ENCODE measurements around the gene LINC01488.

Gene LINC01488

DNA sequence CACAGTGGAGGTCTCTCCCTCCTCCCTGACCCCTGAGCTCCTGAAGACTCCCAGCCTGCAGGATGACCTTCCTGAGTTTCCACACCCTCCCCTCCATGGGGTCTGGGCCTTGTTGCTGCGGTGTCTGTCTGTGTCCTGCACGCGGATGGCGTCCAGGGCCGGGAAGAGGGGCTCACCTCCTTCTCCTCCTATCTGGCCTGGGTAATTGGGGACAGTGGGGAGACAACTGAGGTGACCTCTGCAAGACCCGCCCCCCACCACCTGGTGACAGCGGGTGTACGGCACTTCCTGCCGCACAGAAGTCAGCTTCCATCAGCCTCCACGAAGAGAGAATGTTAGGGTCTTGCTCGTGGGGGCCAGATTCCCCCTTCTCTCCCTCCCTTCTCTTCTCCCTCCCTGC lies 31.7 kb downstream of the LINC01488 start:
- no peak for DNase-seq

DNA sequence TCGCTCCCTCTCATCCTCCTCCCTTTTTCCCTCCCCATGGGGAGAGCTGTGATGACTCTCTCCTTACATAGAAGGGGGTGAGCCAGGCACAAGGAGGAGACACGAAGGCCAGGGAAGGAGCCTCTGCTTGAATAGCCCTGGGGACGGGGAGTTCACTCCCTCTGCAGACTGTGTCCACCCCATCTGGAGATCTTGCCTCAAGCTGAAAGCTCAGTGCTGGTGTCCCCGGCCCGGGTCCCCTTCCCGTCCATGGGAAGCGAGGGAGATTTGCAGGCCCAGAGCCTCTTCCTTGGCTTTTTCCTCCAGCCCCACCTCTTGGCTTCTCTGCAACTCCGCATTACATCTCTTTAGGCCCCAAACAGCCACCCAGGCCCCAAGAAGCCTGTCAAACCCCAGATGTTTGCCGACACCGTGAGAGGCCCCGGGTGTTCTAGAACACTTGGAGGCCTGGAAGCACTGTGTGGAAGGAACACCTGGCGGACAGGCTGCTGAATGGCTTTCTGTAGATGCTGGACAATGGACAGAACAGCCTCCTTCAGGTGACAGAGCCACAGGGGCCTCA lies 32.3 kb downstream of the LINC01488 start:
- no peak for DNase-seq

DNA sequence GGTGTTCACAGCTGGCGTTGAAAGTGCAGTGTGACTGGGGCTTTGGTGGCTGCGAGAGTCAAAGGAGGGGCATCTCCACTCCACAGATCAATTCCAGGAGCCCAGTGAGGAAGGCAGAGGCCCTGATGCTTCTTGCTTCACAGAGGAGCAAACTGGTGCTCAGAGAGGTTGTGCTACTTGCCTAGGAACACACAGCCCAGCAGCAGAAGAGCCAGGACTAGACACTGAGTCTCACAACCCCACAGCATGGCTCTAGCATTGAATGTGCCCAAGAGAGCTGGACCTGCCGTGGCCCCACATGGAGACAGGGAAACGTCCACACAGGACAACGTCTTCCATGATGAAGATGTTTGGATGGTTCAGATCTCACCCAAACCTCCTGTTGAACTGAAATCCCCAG lies 33.3 kb downstream of the LINC01488 start:
- DNase-seq, result no peak

DNA sequence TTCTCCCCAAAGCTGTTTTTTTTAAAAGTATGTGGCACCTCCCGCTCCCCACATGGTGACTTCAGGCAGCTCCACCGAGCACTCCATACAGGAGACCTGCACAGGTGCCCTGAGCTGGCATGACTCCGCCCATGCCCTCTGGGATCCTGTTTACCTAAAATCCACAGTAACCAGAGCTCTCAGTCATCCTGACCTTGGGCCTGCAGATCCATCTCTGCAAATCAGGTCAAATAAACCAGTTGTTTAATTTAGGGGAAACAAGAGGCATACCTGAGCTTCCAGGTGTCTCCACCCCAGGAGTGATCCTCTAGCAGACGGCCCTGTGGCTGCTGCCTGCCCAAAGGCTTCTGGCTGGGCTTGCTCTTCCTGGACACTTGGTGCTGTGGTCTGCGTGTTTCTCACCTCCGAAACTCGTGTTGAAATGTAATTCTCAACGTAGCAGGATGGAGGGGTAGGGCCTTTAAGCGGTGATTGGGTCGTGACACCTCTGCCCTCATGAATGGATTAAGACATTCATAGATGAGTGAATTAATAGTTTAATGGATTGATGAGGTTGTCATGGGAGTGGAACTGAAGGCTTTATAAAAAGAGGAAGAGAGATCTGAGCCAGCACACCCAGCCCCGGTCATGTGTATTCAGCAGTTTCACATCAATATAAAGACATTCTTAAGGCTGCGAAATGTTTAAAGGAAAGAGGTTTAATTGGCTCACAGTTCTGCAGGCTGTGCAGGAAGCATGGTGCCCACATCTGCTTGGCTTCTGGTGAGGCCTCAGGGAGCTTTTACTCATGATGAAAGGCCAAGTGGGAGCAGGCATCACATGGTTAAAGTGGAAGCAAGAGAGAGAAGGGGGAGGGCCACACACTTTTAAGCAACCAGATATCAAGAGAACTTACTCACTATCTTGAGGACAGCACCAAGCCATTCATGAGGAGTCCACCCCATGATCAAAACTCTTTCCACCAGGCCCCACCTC lies 34.1 kb downstream of the LINC01488 start:
- no peak for DNase-seq

DNA sequence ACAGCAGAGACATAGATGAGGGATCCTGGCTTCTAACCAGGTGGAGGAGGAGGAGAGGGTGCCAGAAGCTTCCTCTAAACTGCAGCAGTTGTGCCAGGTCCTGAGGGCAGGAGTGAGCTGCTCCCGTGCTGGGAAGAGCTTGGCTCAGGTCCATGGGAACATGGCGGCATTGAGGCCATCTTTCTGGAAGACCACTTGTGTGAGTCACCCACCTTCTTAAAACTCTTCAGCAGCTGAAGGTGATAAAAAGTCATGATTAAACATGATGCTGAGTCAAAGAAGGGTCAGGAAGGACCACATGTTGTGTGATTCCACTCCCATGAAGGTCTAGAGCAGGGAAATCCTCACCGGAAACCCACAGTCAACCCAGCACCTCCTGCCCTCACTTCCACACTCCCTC lies 35.1 kb downstream of the LINC01488 start:
- DNase-seq, result no peak

DNA sequence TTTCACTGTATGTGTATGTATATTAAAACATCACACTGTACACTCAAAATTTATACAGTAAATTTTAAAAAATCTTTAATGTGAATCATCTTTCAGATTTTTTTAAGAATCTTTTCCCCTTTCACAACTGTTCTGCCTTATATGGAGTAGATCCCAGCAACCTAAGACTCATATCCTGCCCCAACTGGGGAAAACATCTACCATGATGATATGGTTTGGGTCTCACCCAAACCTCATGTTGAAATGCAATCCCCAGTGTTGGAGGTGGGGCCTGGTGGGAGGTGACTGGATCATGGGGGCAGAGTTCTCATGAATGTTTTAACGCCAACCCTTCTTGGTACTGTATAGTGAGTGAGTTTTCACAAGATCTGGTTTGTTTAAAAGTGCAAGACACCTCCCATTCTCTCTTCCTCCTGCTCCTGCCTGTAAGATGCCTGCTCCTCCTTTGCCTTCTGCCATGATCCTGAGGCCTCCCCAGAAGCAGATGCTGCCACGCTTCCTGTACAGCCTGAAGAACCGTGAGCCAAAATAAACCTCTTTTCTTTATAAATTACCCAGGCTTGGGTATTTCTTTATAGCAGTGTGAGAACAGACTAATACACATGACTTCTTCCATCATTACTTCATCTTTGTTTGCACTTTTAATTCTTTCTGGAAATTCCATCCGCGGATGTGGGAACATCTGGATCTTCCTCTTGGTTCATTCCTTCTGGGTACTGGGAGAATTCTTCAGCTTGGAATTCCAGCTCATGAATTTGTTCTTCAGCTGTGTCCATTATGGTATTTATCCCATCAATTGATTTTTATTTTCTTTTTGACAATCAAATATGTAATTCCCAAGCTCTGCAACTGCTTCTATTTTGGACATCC lies 36.9 kb downstream of the LINC01488 start:
- DNase-seq, result no peak

DNA sequence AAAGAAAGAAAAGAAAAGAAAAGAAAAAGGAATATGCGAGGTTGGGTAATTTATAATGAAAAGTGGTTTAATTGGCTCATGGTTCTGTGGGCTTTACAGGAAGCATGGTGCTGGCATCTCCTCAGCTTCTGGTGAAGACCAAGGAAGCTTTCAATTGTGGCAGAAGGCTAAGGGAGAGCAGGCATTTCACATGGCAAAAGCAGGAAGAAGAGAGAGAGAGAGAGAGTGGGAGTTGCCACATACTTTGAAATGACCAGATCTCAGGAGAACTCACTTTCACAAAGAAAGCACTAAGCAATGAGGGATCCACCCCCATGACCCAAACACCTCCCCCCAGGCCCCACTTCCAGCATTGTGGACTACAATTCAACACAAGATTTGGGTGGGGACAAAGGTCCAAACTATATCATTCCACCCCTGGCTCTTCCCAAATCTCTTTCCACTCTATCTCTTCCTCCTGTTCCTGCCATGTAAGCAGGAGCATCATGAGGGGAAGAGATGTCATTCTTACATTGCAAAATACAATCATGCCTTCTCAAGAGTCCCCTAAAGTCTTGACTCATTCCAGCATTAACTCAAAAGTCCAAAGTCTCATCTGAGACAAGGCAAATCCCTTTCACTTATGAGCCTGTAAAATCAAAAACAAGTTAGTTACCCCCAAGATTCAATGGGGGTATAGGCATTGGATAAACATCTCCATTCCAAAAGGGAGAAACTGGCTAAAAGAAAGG lies 38.9 kb downstream of the LINC01488 start:
- DNase-seq, result no peak

DNA sequence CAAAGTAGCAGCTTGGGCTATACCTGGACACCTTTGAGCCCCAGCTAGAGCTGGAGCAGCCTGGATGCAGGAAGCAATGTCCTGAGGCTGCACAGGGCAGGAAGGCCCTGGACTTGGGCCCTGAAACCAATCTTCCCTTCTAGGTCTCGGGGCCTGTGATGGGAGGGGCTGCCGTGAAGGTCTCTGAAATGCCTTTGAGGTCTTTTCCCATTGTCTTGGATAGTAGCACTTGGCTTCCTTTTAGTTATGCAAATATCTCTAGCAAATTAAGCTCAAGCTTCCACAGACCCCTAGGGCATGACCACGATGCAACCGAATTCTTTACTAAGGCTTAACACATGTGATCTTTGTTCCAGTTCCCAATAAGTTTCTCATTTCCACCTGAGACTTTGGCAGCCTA lies 40.0 kb downstream of the LINC01488 start:
- no peak for DNase-seq

DNA sequence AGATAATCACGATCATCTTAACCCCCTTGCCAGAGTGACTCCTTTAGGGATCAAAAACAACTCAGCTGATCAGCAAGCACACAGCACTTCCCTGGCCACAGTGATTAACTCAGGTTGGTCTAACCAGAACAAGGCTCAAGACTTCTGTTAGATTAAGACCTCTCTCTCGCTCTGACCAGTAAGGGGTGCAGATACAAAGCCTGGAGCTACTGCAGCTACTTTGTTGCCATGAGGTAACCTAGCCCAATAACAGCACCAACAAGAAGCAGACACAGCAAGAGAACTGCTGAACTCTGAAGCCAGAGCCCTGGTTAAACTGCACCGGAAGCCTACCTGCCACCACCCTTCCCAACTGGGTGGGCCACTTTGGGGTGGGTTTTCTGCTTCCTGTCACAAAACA lies 42.0 kb downstream of the LINC01488 start:
- no peak for DNase-seq

DNA sequence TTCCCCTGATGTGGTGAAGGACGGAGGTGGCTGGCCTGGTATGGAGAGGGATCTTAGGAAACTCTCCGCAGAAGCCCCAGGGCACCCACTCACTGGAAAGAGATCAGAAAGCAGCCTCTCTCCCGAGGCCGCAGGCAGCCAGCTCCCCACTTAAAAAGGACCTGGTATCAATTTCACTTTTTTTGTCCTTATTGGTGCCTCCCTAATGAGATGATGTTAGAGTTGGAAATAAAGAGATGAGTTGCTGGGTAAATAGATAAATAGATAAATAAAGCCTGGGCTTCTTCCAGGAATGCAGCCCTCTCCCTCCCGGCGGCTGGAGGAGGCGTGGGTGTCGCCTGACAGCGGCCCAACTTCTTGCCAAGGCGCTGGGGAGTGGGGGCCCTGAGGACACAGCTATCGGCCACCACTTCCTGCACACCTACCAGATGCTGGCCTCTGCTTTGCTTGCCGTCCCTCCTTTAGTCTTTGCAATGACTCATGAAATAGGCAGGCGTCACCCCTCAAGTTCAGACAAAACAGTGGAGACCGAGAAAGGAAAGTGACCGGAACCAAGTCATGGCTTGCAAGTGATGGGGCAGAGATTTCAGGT lies 42.9 kb downstream of the LINC01488 start:
- DNase-seq, result no peak

DNA sequence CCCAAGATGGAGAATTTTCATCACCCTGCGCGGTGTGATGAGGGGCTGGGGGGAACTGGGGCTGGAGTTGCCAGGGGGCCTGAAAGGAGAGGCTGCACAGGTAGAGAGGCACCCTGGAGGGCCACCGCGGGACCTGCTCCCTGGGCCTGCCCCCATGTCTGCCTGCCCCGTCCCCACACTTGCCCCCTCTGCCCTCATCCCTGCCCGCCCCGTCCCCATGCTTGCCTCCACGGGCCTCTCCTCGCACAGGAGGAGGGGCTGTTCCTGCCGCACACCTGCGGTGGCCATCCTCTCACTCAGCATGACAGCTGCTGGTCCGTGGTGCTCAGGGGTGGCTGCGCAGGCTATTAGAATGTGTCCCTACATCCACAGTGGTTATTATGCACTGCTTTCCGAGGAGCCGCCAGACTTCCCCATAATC lies 43.5 kb downstream of the LINC01488 start:
- DNase-seq, result no peak

DNA sequence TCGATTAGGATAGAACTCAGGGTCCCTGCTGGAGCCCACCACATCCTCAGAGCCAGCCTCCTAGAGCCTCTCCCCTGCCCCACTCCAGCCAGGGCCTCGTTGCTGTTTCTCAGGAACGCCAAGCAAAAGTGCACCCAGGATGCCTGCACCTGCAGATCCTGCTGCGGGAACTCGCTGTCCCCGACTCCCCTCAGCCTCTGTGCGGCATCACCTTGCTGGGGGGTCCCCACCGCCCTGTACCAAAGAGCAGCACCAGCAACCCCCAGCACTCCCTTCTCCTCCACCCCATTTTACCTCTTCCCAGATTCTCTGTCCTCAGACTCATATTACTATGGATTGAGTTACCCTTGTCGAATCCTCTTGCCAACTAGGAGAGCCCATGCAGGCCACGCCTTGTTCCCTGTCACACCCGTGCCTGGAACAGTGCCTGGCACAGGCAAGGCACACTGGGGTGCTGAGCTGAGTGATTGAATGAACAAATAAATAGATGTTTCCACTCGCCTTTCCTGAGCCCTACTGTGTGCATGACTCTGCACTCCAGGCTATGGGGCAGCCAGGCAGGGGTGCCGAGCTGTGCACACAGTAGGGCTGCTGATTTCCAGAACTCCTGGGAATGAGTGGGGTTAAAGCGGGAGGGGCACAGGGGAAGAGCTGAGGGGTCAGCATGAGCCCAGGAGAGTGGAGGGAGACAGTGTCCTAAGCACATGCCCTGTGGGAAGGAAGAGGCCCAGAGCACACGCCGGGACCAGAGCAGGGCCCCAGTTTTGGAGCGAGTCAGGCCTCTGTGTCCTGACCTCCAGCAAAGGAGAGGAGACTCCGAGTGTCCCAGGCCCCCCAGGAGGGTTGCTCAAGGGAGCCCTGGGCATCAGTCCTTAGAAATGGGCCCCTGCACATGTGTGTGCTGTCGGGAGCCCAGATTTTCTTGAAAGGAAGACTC lies 44.3 kb downstream of the LINC01488 start:
- DNase-seq, result no peak

DNA sequence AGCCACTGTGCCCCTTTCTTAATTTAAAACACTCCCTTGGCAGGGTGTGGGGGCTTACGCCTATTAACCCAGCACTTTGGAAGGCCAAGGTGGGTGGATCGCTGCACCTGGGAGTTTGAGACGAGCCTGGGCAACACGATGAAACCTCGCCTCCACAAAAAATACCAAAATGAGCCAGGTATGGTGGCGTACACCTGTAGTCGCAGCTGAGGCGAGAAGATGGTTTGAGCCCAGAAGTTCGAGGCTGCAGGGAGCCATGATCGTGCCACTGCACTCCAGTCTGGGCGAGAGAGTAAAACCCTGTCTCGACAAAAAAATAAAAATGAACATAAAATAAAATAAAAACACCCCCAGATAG lies 45.0 kb downstream of the LINC01488 start:
- DNase-seq, result no peak

DNA sequence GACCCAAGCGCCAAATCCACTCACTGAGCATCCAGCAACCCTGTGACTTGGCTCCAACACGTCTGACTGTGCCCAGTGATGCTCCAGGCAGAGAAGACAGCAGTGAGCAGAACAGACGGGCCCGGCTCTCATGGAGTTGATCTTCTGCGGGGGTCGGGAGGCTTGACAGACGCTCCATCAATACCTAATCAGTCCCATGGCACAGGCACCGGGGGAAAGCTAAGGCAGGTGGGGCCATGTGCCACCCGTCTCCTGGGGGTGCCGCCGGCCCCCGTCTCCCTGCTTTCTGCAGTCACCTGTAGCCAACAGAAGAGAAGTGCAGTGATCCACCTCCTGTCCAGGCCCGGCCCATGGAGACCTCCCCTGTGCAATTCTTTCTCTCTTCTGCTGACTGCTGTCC lies 47.5 kb downstream of the LINC01488 start:
- DNase-seq, result no peak

DNA sequence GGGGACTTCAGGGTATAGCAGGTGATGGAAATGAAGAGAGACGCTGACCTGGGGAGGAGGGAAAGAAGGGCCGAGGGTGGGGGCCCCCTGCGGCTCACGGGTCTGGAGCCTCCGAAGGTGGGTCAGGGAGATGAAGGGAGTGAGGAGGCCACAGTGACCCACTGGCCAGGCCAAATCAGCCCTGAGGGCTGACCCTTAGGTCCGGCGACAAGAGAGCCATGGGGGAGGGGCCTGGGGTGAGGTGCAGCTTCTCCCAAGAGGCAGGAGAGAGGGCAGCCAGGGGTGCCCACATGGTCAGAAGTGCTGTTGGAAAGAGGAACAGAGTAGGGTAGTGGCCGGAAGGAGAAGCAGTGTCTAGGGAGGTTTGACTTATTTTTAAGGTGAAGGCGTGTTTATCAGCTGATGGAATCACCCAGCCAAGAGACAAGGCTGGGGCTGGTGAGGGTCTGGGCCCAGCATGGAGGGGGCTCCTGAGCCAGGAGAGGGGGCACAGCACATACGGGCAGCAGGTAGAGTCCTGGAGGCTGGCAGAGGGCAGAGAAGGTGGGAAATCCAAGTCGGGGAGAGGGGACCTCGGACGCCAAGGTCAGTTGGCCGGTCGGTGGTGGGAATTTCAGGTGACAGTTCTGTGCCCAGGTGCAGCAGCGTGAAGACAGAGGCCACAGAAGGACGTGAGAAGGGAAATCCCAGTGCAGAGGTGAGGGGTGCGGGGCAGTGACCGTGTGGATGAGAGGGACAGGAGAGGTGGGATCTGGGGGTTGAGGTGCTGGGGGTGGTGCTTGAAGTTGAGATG lies 49.0 kb downstream of the LINC01488 start:
- DNase-seq, result no peak

DNA sequence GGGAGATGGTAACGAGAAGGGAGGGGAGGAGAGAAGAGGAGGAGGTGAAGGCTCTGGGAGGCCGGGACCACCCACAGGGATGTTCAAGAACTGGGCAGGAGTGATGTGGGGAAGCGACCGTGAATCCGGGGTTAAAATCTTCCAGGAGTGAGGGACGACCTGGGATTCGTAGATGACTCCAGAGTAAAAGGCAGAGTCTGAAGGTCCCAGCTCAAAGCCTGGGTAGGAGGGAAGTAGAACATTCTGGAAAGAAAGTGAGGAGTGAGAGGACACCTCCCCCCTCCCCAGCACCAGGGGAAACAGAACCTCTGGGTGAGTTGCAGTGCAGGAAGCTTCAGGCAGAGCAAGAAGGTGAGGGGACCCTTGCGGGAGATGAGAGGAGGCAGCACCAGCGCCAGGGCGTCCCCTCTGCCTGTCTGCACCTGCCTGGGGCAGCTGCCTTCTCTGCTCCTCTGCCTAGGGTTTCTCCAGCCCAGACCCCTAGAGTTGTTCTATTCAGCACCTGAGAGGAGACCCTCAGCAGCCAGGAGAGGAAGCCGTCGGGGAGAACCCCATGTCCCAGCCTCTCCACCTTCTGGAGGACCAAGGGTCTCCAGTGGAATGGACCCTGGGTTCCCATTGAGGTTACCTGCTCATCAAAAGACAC lies 49.7 kb downstream of the LINC01488 start:
- DNase-seq, result no peak

DNA sequence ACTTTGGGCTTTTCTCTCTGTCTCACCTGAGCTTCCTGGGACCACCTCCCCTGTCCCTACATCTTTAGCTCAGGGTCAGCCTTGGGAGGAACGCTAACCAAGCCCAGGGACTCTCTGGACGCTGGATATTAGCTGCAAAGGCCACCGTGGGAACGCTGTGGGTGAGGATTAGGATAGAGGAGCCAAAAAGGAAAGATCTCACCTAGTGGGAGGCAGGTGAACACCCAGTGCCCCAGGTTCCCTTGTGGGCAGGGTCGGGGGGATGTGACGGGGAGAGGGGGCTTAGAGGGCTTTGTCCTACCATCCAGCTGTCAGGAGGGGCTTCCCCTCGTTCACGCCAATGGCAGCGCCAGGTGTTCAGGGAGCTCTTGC lies 50.2 kb downstream of the LINC01488 start:
- no peak for DNase-seq

DNA sequence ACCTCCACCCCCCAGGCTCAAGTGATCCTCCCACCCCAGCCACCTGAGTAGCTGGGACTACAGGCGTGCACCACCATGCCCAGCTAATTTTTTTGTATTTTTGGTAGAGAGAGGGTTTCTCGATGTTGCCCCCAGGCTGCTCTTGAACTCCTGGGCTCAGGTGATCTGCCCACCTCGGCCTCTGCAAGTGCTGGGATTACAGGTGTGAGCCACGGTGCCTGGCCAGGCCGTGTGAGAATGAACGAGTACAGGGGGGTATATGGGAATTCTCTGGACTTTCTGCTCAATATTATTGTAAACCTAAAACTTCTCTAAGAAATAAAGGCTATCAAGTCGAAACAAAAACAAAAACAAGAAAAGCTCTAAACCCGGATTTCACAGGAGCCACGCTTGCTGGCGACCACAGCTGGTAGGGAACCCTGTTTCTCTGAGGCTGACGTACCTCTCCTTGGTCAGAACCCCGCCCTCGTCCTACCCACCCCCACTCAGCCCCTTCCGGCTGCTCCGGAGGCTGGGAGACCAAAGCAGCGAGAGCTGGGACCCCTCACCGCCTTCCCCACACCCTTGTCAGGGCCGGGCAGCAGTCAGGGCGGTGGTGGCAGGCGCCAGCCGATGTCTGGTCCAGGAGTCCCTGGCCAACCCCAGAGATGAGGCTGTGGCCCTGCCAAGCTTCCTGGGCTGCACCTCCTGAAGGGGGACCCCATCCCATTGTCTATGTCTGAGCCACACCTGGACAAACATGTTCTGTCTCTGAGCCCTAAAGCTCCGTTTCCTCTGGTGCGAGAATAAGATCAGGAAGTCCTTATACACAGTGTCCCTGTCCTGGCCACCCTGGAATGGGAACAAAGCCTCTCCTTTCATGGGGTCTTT lies 52.1 kb downstream of the LINC01488 start:
- no peak for DNase-seq

DNA sequence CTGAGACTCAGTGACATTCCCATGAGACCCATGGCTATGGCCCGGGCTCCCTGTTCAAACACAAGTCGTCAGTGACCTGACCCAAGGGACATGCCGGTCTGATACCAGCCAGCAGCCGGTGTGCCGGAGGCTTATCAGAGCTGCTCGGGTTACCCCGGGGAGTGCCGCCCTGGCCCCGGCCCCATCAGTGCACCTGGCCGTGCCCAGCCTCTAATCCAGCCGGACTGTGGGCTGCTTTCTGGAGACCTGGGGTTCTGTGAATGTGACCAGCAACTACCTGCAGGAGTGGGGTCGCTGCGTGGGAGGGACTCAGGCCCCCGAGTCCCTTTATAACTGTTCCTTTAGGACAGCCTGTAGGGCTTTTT lies 52.7 kb downstream of the LINC01488 start:
- no peak for DNase-seq
